Mesendoderm (in vitro differentiated cells): Measurements from ENCODE around the gene LMTK2.

Experiments used
- DNase-seq: peaks from one replicate; pipeline ENCODE4 v3.0.0; 2013
- H2AK5ac ChIP-seq: 2 replicates; pipeline ENCODE4 v1.6.1; 2013; ENCODE audit warnings: low read length, inconsistent platforms
- H2BK120ac ChIP-seq: 2 replicates; pipeline ENCODE4 v1.6.1; 2013; ENCODE audit warnings: low read depth, mild to moderate bottlenecking, low read length, moderate library complexity, mixed read lengths
- H2BK15ac ChIP-seq: replicated peaks from 2 replicates; pipeline ENCODE4 v1.6.1; 2013; ENCODE audit warnings: low read depth, mild to moderate bottlenecking, moderate library complexity
- H2BK5ac ChIP-seq: 2 replicates; pipeline ENCODE4 v1.6.1; 2013; ENCODE audit warnings: low read length, inconsistent platforms
- H3K18ac ChIP-seq: 2 replicates; pipeline ENCODE4 v1.6.1; 2013; ENCODE audit warnings: mild to moderate bottlenecking, low read length, mixed read lengths
- H3K23ac ChIP-seq: one replicate; pipeline ENCODE4 v1.6.1; 2013; ENCODE audit warnings: low read length
- H3K27ac ChIP-seq: 2 replicates; pipeline ENCODE4 v1.5.1; 2013; ENCODE audit warnings: low read depth, mild to moderate bottlenecking, inconsistent platforms, low read length, moderate library complexity
- H3K27me3 ChIP-seq: 2 replicates; pipeline ENCODE4 v1.6.1; 2013; ENCODE audit warnings: low read length, control low read depth, mild to moderate bottlenecking, inconsistent platforms; ENCODE audit not compliant: insufficient read depth, poor library complexity
- H3K36me3 ChIP-seq: 2 replicates; pipeline ENCODE4 v1.6.1; 2013; ENCODE audit warnings: low read length, inconsistent platforms; ENCODE audit not compliant: control insufficient read depth, insufficient read depth
- H3K4ac ChIP-seq: one replicate; pipeline ENCODE4 v1.6.1; 2013; ENCODE audit warnings: low read depth, mild to moderate bottlenecking, low read length, moderate library complexity
- H3K4me1 ChIP-seq: 2 replicates; pipeline ENCODE4 v1.6.1; 2013; ENCODE audit warnings: low read depth, low read length, inconsistent platforms; ENCODE audit not compliant: control insufficient read depth
- H3K4me2 ChIP-seq: 2 replicates; pipeline ENCODE4 v1.6.1; 2013; ENCODE audit warnings: low read length
- H3K4me3 ChIP-seq: 2 replicates; pipeline ENCODE4 v1.5.1; 2013; ENCODE audit warnings: mild to moderate bottlenecking, low read length
- H3K56ac ChIP-seq: one replicate; pipeline ENCODE4 v1.6.1; 2013; ENCODE audit warnings: low read length
- H3K79me1 ChIP-seq: 2 replicates; pipeline ENCODE4 v1.6.1; 2013; ENCODE audit warnings: low read length, inconsistent platforms
- H3K79me2 ChIP-seq: 2 replicates; pipeline ENCODE4 v1.6.1; 2013; ENCODE audit warnings: mild to moderate bottlenecking, low read length; ENCODE audit not compliant: control insufficient read depth, insufficient read depth
- H3K9ac ChIP-seq: 2 replicates; pipeline ENCODE4 v1.6.1; 2013; ENCODE audit warnings: low read length, inconsistent platforms
- H4K5ac ChIP-seq: one replicate; pipeline ENCODE4 v1.6.1; 2013; ENCODE audit warnings: low read length
- H4K8ac ChIP-seq: one replicate; pipeline ENCODE4 v1.6.1; 2013; ENCODE audit warnings: low read depth, mild to moderate bottlenecking, control low read depth, low read length, moderate library complexity
- WGBS: extraction: QIAGEN DNeasy Blood & Tissue Kit; methylation state at CpG from one replicate; pipeline ENCODE4 v1.1.7; 2013; ENCODE audit warnings: low lambda C conversion rate, missing lambda C conversion rate; ENCODE audit not compliant: insufficient coverage; ENCODE audit errors: extremely low coverage; 5-methylcytosine and 5-hydroxymethylcytosine counted together

The LMTK2 gene

GRCh38 chr7:98079891-98080648, 26.6 kb upstream of the LMTK2 start:
- H2BK15ac ChIP-seq, result no peak overlapping the region
- no peak overlapping the region for H4K8ac ChIP-seq
- no peak overlapping the region for H3K4me2 ChIP-seq
- no peaks in the 10 kb centered on the region for H3K79me2 ChIP-seq
- no peaks in the 10 kb centered on the region for H3K79me1 ChIP-seq
- no peaks in the 10 kb centered on the region for H3K36me3 ChIP-seq
- H3K4me3 ChIP-seq, result no peak overlapping the region
- H3K23ac ChIP-seq, result no peak overlapping the region
- H3K9ac ChIP-seq, result no peak overlapping the region
- H2BK5ac ChIP-seq, result no peak overlapping the region
- H3K56ac ChIP-seq, result no peak overlapping the region
- no peak overlapping the region for H4K5ac ChIP-seq
- H3K4me1 ChIP-seq, result peaks cover 7% of the 10 kb centered on the region
- no CpG with 5 or more reads among the region's 6 CpGs for WGBS
- H3K4ac ChIP-seq, result no peak overlapping the region
- DNase-seq, result peak; percentile 64
- no peak overlapping the region for H3K27ac ChIP-seq
- no peaks in the 10 kb centered on the region for H3K27me3 ChIP-seq
- no peak overlapping the region for H2BK120ac ChIP-seq
- no peak overlapping the region for H3K18ac ChIP-seq
- H2AK5ac ChIP-seq, result no peak overlapping the region

- Histone ChIP-seq H3K4me1 (peaks cover 7% of the 10 kb centered on the region), H2AK5ac (no peak overlapping the region), H3K9ac (no peak overlapping the region), H4K5ac (no peak overlapping the region), H2BK15ac (no peak overlapping the region), H3K27me3 (no peaks in the 10 kb centered on the region), H3K18ac (no peak overlapping the region), H3K56ac (no peak overlapping the region), H3K79me2 (no peaks in the 10 kb centered on the region), H3K23ac (no peak overlapping the region), H3K4me2 (no peak overlapping the region), H3K79me1 (no peaks in the 10 kb centered on the region), H3K4me3 (no peak overlapping the region), H4K8ac (no peak overlapping the region), H2BK5ac (no peak overlapping the region), H2BK120ac (no peak overlapping the region), H3K27ac (no peak overlapping the region), H3K36me3 (no peaks in the 10 kb centered on the region), H3K4ac (no peak overlapping the region)
- WGBS, result no CpG with 5 or more reads among the region's 7 CpGs
- DNase-seq, result no peak
These were observed 25.3 kb upstream of the LMTK2 start for GRCh38 chr7:98081319-98081718.

GRCh38 chr7:98084631-98085030, 22.0 kb upstream of the LMTK2 start:
- no peak overlapping the region for H3K23ac ChIP-seq
- H2BK5ac ChIP-seq, result no peak overlapping the region
- no peaks in the 10 kb centered on the region for H3K79me1 ChIP-seq
- H2BK120ac ChIP-seq, result no peak overlapping the region
- no peak overlapping the region for H3K4me2 ChIP-seq
- no peaks in the 10 kb centered on the region for H3K27me3 ChIP-seq
- peaks cover 7% of the 10 kb centered on the region for H3K4me1 ChIP-seq
- no peak overlapping the region for H3K4me3 ChIP-seq
- H4K5ac ChIP-seq, result no peak overlapping the region
- DNase-seq, result no peak
- no peak overlapping the region for H4K8ac ChIP-seq
- H2AK5ac ChIP-seq, result no peak overlapping the region
- no peaks in the 10 kb centered on the region for H3K79me2 ChIP-seq
- no peak overlapping the region for H3K9ac ChIP-seq
- H2BK15ac ChIP-seq, result no peak overlapping the region
- no peak overlapping the region for H3K4ac ChIP-seq
- no CpG with 5 or more reads among the region's 3 CpGs for WGBS
- H3K27ac ChIP-seq, result no peak overlapping the region
- no peak overlapping the region for H3K18ac ChIP-seq
- no peaks in the 10 kb centered on the region for H3K36me3 ChIP-seq
- H3K56ac ChIP-seq, result no peak overlapping the region

- H3K79me1 ChIP-seq, result no peaks in the 10 kb centered on the region
- H3K27me3 ChIP-seq, result no peaks in the 10 kb centered on the region
- H2BK120ac ChIP-seq, result no peak overlapping the region
- no peak overlapping the region for H2AK5ac ChIP-seq
- no peak overlapping the region for H3K18ac ChIP-seq
- no peak overlapping the region for H3K9ac ChIP-seq
- WGBS, result no CpG with 5 or more reads among the region's 4 CpGs
- H3K4ac ChIP-seq, result no peak overlapping the region
- H4K8ac ChIP-seq, result no peak overlapping the region
- DNase-seq, result no peak
- H3K79me2 ChIP-seq, result no peaks in the 10 kb centered on the region
- no peak overlapping the region for H2BK15ac ChIP-seq
- H3K4me2 ChIP-seq, result no peak overlapping the region
- H3K23ac ChIP-seq, result no peak overlapping the region
- H3K27ac ChIP-seq, result no peak overlapping the region
- no peak overlapping the region for H3K4me3 ChIP-seq
- no peak overlapping the region for H4K5ac ChIP-seq
- H3K4me1 ChIP-seq, result peaks cover 3% of the 10 kb centered on the region
- no peak overlapping the region for H2BK5ac ChIP-seq
- H3K36me3 ChIP-seq, result no peaks in the 10 kb centered on the region
- no peak overlapping the region for H3K56ac ChIP-seq
These were observed 21.0 kb upstream of the LMTK2 start for GRCh38 chr7:98085674-98086073.

GRCh38 chr7:98086281-98086718, 20.4 kb upstream of the LMTK2 start:
- H3K4ac ChIP-seq, result no peak overlapping the region

GRCh38 chr7:98088109-98088508, 18.6 kb upstream of the LMTK2 start:
- H4K8ac ChIP-seq, result no peak overlapping the region
- H3K9ac ChIP-seq, result no peak overlapping the region
- H3K56ac ChIP-seq, result no peak overlapping the region
- no peak overlapping the region for H3K4ac ChIP-seq
- peaks cover 3% of the 10 kb centered on the region for H3K4me1 ChIP-seq
- no peak overlapping the region for H3K23ac ChIP-seq
- no peaks in the 10 kb centered on the region for H3K36me3 ChIP-seq
- no peak for DNase-seq
- no peak overlapping the region for H2AK5ac ChIP-seq
- H2BK5ac ChIP-seq, result no peak overlapping the region
- H3K18ac ChIP-seq, result no peak overlapping the region
- no peak overlapping the region for H3K4me2 ChIP-seq
- no peak overlapping the region for H3K27ac ChIP-seq
- no CpG with 5 or more reads among the region's 3 CpGs for WGBS
- no peak overlapping the region for H3K4me3 ChIP-seq
- H4K5ac ChIP-seq, result no peak overlapping the region
- no peak overlapping the region for H2BK15ac ChIP-seq
- no peaks in the 10 kb centered on the region for H3K27me3 ChIP-seq
- no peaks in the 10 kb centered on the region for H3K79me2 ChIP-seq
- no peak overlapping the region for H2BK120ac ChIP-seq
- H3K79me1 ChIP-seq, result no peaks in the 10 kb centered on the region

More at GRCh38 chr7:98086281-98086718, 20.4 kb upstream of the LMTK2 start:
- no peak for DNase-seq
- H3K4me1 ChIP-seq, result peaks cover 3% of the 10 kb centered on the region
- H3K36me3 ChIP-seq, result no peaks in the 10 kb centered on the region
- H2BK15ac ChIP-seq, result no peak overlapping the region
- H3K4me3 ChIP-seq, result no peak overlapping the region
- no peak overlapping the region for H4K8ac ChIP-seq
- no peak overlapping the region for H3K18ac ChIP-seq
- no peak overlapping the region for H2BK5ac ChIP-seq
- no peak overlapping the region for H3K9ac ChIP-seq
- H3K79me2 ChIP-seq, result no peaks in the 10 kb centered on the region
- H3K23ac ChIP-seq, result no peak overlapping the region
- no peak overlapping the region for H3K27ac ChIP-seq
- WGBS, result no CpG with 5 or more reads among the region's 11 CpGs
- H3K27me3 ChIP-seq, result no peaks in the 10 kb centered on the region
- H3K4me2 ChIP-seq, result no peak overlapping the region
- H4K5ac ChIP-seq, result no peak overlapping the region
- no peak overlapping the region for H2BK120ac ChIP-seq
- no peak overlapping the region for H2AK5ac ChIP-seq
- H3K56ac ChIP-seq, result no peak overlapping the region
- H3K79me1 ChIP-seq, result no peaks in the 10 kb centered on the region
